GM23338 (cell line): ENCODE data around the gene PTOV1. TPM values are rescaled to one million over a fixed set of nuclear protein-coding genes. Genes with fewer than 3 reads are reported as not detected.

ENCODE experiments used
- ATAC-seq: fragments of 200-7000 bp; cut with Tn5 transposase; 3 replicates; pipeline ENCODE4 v1.9.1; 2020
- DNase-seq: peaks from one replicate; pipeline ENCODE4 v3.0.0-alpha.2; 2015; ENCODE audit warnings: low spot score
- H2AFZ ChIP-seq: fragments of 200-600 bp; sonication (generic); 2 replicates; pipeline ENCODE4 v1.8.0; 2016; ENCODE audit warnings: antibody characterized with exemption, mild to moderate bottlenecking, moderate library complexity
- H3F3A ChIP-seq: fragments of 200-600 bp; sonication (generic); replicated peaks from 2 replicates; pipeline ENCODE4 v1.8.0; 2017; ENCODE audit warnings: antibody characterized with exemption, mixed run types, low read depth
- H3K27ac ChIP-seq: fragments of 200-600 bp; sonication (generic); 2 replicates; pipeline ENCODE4 v1.6.1; 2016; ENCODE audit warnings: low read depth
- H3K27me3 ChIP-seq: fragments of 200-600 bp; sonication (generic); 2 replicates; pipeline ENCODE4 v1.8.0; 2016; ENCODE audit warnings: mild to moderate bottlenecking, mixed run types, moderate library complexity; ENCODE audit not compliant: insufficient read depth
- H3K36me3 ChIP-seq: fragments of 200-600 bp; sonication (generic); 2 replicates; pipeline ENCODE4 v1.8.0; 2016; ENCODE audit warnings: mild to moderate bottlenecking; ENCODE audit not compliant: insufficient read depth
- H3K4me1 ChIP-seq: fragments of 200-600 bp; sonication (generic); 2 replicates; pipeline ENCODE4 v1.8.0; 2016; ENCODE audit warnings: mild to moderate bottlenecking, moderate library complexity; ENCODE audit not compliant: insufficient read depth
- H3K4me2 ChIP-seq: fragments of 200-600 bp; sonication (generic); 2 replicates; pipeline ENCODE4 v1.7.1; 2017; ENCODE audit warnings: mixed run types
- H3K4me3 ChIP-seq: fragments of 200-600 bp; sonication (generic); 2 replicates; pipeline ENCODE4 v1.6.1; 2016; ENCODE audit warnings: mixed run types
- H3K79me2 ChIP-seq: fragments of 200-600 bp; sonication (generic); replicated peaks from 2 replicates; pipeline ENCODE4 v1.8.0; 2017; ENCODE audit warnings: mild to moderate bottlenecking; ENCODE audit not compliant: insufficient read depth
- H3K9me2 ChIP-seq: fragments of 200-600 bp; sonication (generic); 2 replicates; pipeline ENCODE4 v1.8.0; 2017; ENCODE audit not compliant: insufficient read depth
- H4K20me1 ChIP-seq: fragments of 200-600 bp; sonication (generic); replicated peaks from 2 replicates; pipeline ENCODE4 v1.8.0; 2017; ENCODE audit warnings: mild to moderate bottlenecking; ENCODE audit not compliant: insufficient read depth
- H3K27ac Mint-ChIP-seq: 2 replicates; pipeline ENCODE4 v1.8.0; 2020; ENCODE audit warnings: inconsistent platforms, mild to moderate bottlenecking, moderate library complexity, mixed read lengths
- H3K27me3 Mint-ChIP-seq: 3 replicates; pipeline ENCODE4 v1.8.0; 2022; ENCODE audit warnings: low read depth, mild to moderate bottlenecking, moderate library complexity, mixed read lengths, inconsistent platforms; ENCODE audit not compliant: insufficient read depth, poor library complexity
- H3K36me3 Mint-ChIP-seq: 3 replicates; pipeline ENCODE4 v1.8.0; 2021; ENCODE audit warnings: low read depth, mild to moderate bottlenecking, inconsistent platforms, moderate library complexity, mixed read lengths
- H3K4me1 Mint-ChIP-seq: 3 replicates; pipeline ENCODE4 v1.8.0; 2020; ENCODE audit warnings: mild to moderate bottlenecking, inconsistent platforms, mixed read lengths
- H3K4me3 Mint-ChIP-seq: 3 replicates; pipeline ENCODE4 v1.8.0; 2021; ENCODE audit warnings: moderate library complexity, mild to moderate bottlenecking, inconsistent platforms, mixed read lengths
- H3K9me3 Mint-ChIP-seq: 3 replicates; pipeline ENCODE4 v1.8.0; 2020; ENCODE audit warnings: moderate library complexity, mild to moderate bottlenecking, inconsistent platforms, mixed read lengths
- NANOG ChIP-seq: IDR thresholded peaks from 2 replicates; pipeline ENCODE4 v1.6.1; 2016; ENCODE audit warnings: antibody characterized with exemption, borderline replicate concordance
- STAT1 ChIP-seq: IDR thresholded peaks from one replicate; pipeline ENCODE4 v1.6.1; 2016; ENCODE audit warnings: antibody characterized with exemption; ENCODE audit not compliant: unreplicated experiment
- ZNF114 ChIP-seq: fragments of 250-450 bp; sonication (Bioruptor Pico); IDR thresholded peaks from 2 replicates; pipeline ENCODE4 v1.5.0; 2020; ENCODE audit warnings: mild to moderate bottlenecking, moderate library complexity
- ZNF331 ChIP-seq: fragments of 250-450 bp; sonication (Bioruptor Pico); IDR thresholded peaks from 2 replicates; pipeline ENCODE4 v1.5.0; 2020; ENCODE audit warnings: low read depth, mild to moderate bottlenecking, moderate library complexity
- polyA plus RNA-seq: library from polyadenylated mRNA; unstranded; fragments of >200 nt; fragmentation: Nextera tagmentation; extraction: Ambion mirVana; gene quantifications from 2 replicates; pipeline ENCODE4 v1.2.1, GENCODE V29; 2016
- total RNA-seq: library from RNA; depleted of rRNA; stranded (reverse); fragments of >200 nt; shearing (Covaris generic); gene quantifications from 2 replicates; pipeline ENCODE4 v1.2.3, GENCODE V29; 2014
- TF ChIP-seq, protein P1 (sequence below): fragments of 250-450 bp; sonication (Bioruptor Pico); IDR thresholded peaks from 2 replicates; pipeline ENCODE4 v1.5.0; 2020; ENCODE audit warnings: mild to moderate bottlenecking, moderate library complexity
- TF ChIP-seq, protein P2 (sequence below): IDR thresholded peaks from 2 replicates; pipeline ENCODE4 v1.6.1; 2016; ENCODE audit warnings: antibody characterized with exemption
- TF ChIP-seq, protein P3 (sequence below): IDR thresholded peaks from one replicate; pipeline ENCODE4 v1.6.1; 2018; ENCODE audit warnings: antibody characterized with exemption; ENCODE audit not compliant: unreplicated experiment
- TF ChIP-seq, protein P4 (sequence below), 2 experiments: fragments of 200-600 bp in 1 of 2; sonication (generic) in 1 of 2; conservative IDR thresholded peaks; 2 replicates each; pipeline versions ENCODE4 v1.5.1 to v1.6.1; 2016 to 2017; ENCODE audit warnings: antibody characterized with exemption in 2 of 2, low read depth in 2 of 2, mild to moderate bottlenecking in 2 of 2, moderate library complexity in 1 of 2

PTOV1 gene
- total and polyA plus RNA-seq, 2 experiments from 2014 or later = 188 to 209 TPM

DNA sequence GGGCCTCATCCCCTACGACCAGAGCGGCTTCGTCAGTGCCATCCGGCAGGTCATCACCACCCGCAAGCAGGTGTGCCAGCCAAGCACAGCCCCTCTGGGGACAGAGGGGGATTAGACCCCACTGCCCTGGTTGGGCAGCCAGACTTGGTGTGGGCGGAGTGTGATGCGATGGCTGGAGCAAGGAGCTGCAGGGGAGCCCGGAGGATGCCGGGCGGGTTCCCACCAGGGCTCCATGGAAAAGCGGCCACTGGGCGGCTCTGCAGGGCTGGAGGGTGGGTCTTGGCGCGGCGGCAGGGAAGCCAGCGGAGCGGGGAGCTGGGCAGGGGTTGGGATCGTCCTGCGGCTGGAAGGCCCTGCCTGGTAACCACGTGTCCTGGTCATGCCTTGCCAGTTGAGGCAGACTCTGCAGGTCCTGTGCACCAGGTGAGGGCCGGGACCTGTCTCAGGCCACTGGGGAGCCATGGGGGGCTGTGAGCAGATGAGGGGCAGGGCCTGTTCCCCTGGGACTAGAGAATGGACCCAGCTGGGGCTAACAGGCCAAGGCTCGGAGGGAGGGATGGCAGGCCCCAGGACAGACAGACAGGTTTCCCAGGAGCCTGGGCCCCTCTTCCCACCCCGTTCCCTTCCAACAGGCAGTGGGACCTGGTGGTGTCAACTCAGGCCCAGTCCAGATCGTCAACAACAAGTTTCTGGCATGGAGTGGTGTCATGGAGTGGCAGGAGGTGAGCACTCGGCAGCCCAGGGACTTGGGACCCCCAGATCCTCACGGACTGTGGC lies 6.3 kb downstream of the PTOV1 start (continued):
- TF ChIP-seq, protein P1, sequence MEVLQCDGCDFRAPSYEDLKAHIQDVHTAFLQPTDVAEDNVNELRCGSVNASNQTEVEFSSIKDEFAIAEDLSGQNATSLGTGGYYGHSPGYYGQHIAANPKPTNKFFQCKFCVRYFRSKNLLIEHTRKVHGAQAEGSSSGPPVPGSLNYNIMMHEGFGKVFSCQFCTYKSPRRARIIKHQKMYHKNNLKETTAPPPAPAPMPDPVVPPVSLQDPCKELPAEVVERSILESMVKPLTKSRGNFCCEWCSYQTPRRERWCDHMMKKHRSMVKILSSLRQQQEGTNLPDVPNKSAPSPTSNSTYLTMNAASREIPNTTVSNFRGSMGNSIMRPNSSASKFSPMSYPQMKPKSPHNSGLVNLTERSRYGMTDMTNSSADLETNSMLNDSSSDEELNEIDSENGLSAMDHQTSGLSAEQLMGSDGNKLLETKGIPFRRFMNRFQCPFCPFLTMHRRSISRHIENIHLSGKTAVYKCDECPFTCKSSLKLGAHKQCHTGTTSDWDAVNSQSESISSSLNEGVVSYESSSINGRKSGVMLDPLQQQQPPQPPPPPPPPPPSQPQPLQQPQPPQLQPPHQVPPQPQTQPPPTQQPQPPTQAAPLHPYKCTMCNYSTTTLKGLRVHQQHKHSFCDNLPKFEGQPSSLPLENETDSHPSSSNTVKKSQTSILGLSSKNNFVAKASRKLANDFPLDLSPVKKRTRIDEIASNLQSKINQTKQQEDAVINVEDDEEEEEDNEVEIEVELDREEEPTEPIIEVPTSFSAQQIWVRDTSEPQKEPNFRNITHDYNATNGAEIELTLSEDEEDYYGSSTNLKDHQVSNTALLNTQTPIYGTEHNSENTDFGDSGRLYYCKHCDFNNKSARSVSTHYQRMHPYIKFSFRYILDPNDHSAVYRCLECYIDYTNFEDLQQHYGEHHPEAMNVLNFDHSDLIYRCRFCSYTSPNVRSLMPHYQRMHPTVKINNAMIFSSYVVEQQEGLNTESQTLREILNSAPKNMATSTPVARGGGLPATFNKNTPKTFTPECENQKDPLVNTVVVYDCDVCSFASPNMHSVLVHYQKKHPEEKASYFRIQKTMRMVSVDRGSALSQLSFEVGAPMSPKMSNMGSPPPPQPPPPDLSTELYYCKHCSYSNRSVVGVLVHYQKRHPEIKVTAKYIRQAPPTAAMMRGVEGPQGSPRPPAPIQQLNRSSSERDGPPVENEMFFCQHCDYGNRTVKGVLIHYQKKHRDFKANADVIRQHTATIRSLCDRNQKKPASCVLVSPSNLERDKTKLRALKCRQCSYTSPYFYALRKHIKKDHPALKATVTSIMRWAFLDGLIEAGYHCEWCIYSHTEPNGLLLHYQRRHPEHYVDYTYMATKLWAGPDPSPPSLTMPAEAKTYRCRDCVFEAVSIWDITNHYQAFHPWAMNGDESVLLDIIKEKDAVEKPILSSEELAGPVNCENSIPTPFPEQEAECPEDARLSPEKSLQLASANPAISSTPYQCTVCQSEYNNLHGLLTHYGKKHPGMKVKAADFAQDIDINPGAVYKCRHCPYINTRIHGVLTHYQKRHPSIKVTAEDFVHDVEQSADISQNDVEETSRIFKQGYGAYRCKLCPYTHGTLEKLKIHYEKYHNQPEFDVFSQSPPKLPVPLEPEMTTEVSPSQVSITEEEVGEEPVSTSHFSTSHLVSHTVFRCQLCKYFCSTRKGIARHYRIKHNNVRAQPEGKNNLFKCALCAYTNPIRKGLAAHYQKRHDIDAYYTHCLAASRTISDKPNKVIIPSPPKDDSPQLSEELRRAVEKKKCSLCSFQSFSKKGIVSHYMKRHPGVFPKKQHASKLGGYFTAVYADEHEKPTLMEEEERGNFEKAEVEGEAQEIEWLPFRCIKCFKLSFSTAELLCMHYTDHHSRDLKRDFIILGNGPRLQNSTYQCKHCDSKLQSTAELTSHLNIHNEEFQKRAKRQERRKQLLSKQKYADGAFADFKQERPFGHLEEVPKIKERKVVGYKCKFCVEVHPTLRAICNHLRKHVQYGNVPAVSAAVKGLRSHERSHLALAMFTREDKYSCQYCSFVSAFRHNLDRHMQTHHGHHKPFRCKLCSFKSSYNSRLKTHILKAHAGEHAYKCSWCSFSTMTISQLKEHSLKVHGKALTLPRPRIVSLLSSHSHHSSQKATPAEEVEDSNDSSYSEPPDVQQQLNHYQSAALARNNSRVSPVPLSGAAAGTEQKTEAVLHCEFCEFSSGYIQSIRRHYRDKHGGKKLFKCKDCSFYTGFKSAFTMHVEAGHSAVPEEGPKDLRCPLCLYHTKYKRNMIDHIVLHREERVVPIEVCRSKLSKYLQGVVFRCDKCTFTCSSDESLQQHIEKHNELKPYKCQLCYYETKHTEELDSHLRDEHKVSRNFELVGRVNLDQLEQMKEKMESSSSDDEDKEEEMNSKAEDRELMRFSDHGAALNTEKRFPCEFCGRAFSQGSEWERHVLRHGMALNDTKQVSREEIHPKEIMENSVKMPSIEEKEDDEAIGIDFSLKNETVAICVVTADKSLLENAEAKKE (CRISPR knock-in tag) = no peak
- no peak for TF ChIP-seq NANOG

DNA sequence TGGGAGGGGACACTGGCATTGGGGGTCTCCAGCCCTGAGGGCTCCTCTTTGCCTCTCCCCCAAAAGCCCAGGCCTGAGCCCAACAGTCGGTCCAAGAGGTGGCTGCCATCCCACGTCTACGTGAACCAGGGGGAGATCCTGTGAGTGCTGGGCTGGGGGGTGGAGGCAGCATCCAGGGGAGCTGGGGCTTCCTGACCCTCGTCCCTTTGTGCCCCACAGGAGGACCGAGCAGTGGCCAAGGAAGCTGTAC lies 6.8 kb downstream of the PTOV1 start:
- H3K27ac ChIP-seq = peak overlapping the region; percentile 6; the same call in 1 of the 2 replicates
- H3K79me2 ChIP-seq = peaks cover 13% of the 10 kb centered on the region
- H4K20me1 ChIP-seq = peaks cover 20% of the 10 kb centered on the region
- TF ChIP-seq, protein P2, sequence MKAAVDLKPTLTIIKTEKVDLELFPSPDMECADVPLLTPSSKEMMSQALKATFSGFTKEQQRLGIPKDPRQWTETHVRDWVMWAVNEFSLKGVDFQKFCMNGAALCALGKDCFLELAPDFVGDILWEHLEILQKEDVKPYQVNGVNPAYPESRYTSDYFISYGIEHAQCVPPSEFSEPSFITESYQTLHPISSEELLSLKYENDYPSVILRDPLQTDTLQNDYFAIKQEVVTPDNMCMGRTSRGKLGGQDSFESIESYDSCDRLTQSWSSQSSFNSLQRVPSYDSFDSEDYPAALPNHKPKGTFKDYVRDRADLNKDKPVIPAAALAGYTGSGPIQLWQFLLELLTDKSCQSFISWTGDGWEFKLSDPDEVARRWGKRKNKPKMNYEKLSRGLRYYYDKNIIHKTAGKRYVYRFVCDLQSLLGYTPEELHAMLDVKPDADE = no peak
- TF ChIP-seq NANOG (no peak), ZNF331 (CRISPR knock-in tag) (no peak), ZNF114 (CRISPR knock-in tag) (no peak), STAT1 (no peak)
- TF ChIP-seq, protein P3, sequence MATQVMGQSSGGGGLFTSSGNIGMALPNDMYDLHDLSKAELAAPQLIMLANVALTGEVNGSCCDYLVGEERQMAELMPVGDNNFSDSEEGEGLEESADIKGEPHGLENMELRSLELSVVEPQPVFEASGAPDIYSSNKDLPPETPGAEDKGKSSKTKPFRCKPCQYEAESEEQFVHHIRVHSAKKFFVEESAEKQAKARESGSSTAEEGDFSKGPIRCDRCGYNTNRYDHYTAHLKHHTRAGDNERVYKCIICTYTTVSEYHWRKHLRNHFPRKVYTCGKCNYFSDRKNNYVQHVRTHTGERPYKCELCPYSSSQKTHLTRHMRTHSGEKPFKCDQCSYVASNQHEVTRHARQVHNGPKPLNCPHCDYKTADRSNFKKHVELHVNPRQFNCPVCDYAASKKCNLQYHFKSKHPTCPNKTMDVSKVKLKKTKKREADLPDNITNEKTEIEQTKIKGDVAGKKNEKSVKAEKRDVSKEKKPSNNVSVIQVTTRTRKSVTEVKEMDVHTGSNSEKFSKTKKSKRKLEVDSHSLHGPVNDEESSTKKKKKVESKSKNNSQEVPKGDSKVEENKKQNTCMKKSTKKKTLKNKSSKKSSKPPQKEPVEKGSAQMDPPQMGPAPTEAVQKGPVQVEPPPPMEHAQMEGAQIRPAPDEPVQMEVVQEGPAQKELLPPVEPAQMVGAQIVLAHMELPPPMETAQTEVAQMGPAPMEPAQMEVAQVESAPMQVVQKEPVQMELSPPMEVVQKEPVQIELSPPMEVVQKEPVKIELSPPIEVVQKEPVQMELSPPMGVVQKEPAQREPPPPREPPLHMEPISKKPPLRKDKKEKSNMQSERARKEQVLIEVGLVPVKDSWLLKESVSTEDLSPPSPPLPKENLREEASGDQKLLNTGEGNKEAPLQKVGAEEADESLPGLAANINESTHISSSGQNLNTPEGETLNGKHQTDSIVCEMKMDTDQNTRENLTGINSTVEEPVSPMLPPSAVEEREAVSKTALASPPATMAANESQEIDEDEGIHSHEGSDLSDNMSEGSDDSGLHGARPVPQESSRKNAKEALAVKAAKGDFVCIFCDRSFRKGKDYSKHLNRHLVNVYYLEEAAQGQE = no peak
- TF ChIP-seq, protein P4, sequence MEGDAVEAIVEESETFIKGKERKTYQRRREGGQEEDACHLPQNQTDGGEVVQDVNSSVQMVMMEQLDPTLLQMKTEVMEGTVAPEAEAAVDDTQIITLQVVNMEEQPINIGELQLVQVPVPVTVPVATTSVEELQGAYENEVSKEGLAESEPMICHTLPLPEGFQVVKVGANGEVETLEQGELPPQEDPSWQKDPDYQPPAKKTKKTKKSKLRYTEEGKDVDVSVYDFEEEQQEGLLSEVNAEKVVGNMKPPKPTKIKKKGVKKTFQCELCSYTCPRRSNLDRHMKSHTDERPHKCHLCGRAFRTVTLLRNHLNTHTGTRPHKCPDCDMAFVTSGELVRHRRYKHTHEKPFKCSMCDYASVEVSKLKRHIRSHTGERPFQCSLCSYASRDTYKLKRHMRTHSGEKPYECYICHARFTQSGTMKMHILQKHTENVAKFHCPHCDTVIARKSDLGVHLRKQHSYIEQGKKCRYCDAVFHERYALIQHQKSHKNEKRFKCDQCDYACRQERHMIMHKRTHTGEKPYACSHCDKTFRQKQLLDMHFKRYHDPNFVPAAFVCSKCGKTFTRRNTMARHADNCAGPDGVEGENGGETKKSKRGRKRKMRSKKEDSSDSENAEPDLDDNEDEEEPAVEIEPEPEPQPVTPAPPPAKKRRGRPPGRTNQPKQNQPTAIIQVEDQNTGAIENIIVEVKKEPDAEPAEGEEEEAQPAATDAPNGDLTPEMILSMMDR (conservative IDR thresholded peaks at IDR 0.05; ENCODE audit: low read depth in 2 of 2) = no peak

More for the DNA sequence above, 6.8 kb downstream of the PTOV1 start:
- no peaks in the 10 kb centered on the region; the same call in 1 of the 2 replicates for H3K36me3 ChIP-seq
- no peak overlapping the region for H3K4me3 Mint-ChIP-seq
- no peak overlapping the region for H3K27ac Mint-ChIP-seq
- no peaks in the 10 kb centered on the region for H3K27me3 ChIP-seq
- H3F3A ChIP-seq = peaks cover 61% of the 10 kb centered on the region
- DNase-seq = no peak
- no peak for ATAC-seq
- no peak overlapping the region for H3K4me3 ChIP-seq
- peaks cover 4% of the 10 kb centered on the region; the same call in 2 of the 3 replicates for H3K9me3 Mint-ChIP-seq
- H3K4me1 Mint-ChIP-seq = peaks cover 16% of the 10 kb centered on the region
- H3K4me1 ChIP-seq = peaks cover 9% of the 10 kb centered on the region
- peaks cover 56% of the 10 kb centered on the region for H3K27me3 Mint-ChIP-seq
- H3K9me2 ChIP-seq = no peaks in the 10 kb centered on the region
- no peak overlapping the region for H3K4me2 ChIP-seq
- peaks cover 69% of the 10 kb centered on the region for H3K36me3 Mint-ChIP-seq
- H2AFZ ChIP-seq = no peak overlapping the region
